Muscle layer of colon (tissue), 2 donors: ENCODE results near the gene VIPR1.

Experiments used
- H3K27ac ChIP-seq: one replicate; pipeline ENCODE4 v1.7.0; 2013; ENCODE audit warnings: low read depth, mild to moderate bottlenecking, low read length, moderate library complexity
- H3K27me3 ChIP-seq, 2 donors: one replicate each; pipeline ENCODE4 v1.7.0; 2013; ENCODE audit warnings: low read length in 2 of 2, mild to moderate bottlenecking in 2 of 2; ENCODE audit not compliant: insufficient read depth in 2 of 2, control insufficient read depth in 1 of 2
- H3K36me3 ChIP-seq: one replicate; pipeline ENCODE4 v1.7.0; 2013; ENCODE audit warnings: mild to moderate bottlenecking, low read length; ENCODE audit not compliant: insufficient read depth
- H3K4me1 ChIP-seq: one replicate; pipeline ENCODE4 v1.7.0; 2013; ENCODE audit warnings: mild to moderate bottlenecking, low read length; ENCODE audit not compliant: insufficient read depth
- H3K4me3 ChIP-seq, 2 donors: one replicate each; pipeline ENCODE4 v1.7.0; 2013; ENCODE audit warnings: low read length in 2 of 2, low read depth in 1 of 2, mild to moderate bottlenecking in 1 of 2, moderate library complexity in 1 of 2
- H3K9ac ChIP-seq: one replicate; pipeline ENCODE4 v1.7.0; 2013; ENCODE audit warnings: low read length
- H3K9me3 ChIP-seq: one replicate; pipeline ENCODE4 v1.7.0; 2013; ENCODE audit warnings: mild to moderate bottlenecking, low read length
- donor health status: abdominal sarcoma.
- donor health status: Adenocarcinoma of cecum.

VIPR1 gene

GRCh38 chr3:42525736-42526345, 23.4 kb downstream of the VIPR1 start:
- no peak overlapping the region for H3K27ac ChIP-seq
- H3K4me1 ChIP-seq = no peaks in the 10 kb centered on the region

GRCh38 chr3:42526616-42527367, 24.3 kb downstream of the VIPR1 start:
- no peaks in the 10 kb centered on the region for H3K4me1 ChIP-seq
- H3K27ac ChIP-seq = no peak overlapping the region
- H3K9ac ChIP-seq = no peak overlapping the region
- no peaks in the 10 kb centered on the region for H3K9me3 ChIP-seq
- H3K36me3 ChIP-seq = no peaks in the 10 kb centered on the region
- no peaks in the 10 kb centered on the region for H3K27me3 ChIP-seq
- H3K4me3 ChIP-seq = no peak overlapping the region

More at GRCh38 chr3:42525736-42526345, 23.4 kb downstream of the VIPR1 start:
- Histone ChIP-seq H3K9ac (no peak overlapping the region), H3K27me3 (no peaks in the 10 kb centered on the region), H3K36me3 (no peaks in the 10 kb centered on the region), H3K9me3 (no peaks in the 10 kb centered on the region), H3K4me3 (no peak overlapping the region)

- Histone ChIP-seq H3K36me3 (no peaks in the 10 kb centered on the region), H3K9me3 (no peaks in the 10 kb centered on the region), H3K27me3 (no peaks in the 10 kb centered on the region), H3K4me3 (no peak overlapping the region), H3K9ac (no peak overlapping the region), H3K27ac (no peak overlapping the region), H3K4me1 (no peaks in the 10 kb centered on the region)
Measured at GRCh38 chr3:42527368-42527917, 25.0 kb downstream of the VIPR1 start.

GRCh38 chr3:42529468-42529867, 27.0 kb downstream of the VIPR1 start:
- Histone ChIP-seq H3K36me3 (no peaks in the 10 kb centered on the region), H3K27me3 (no peaks in the 10 kb centered on the region), H3K9me3 (no peaks in the 10 kb centered on the region), H3K4me1 (no peaks in the 10 kb centered on the region), H3K9ac (no peak overlapping the region), H3K27ac (no peak overlapping the region), H3K4me3 (no peak overlapping the region)

GRCh38 chr3:42530073-42530472, 27.6 kb downstream of the VIPR1 start:
- Histone ChIP-seq H3K4me1 (no peaks in the 10 kb centered on the region), H3K9me3 (no peaks in the 10 kb centered on the region), H3K4me3 (no peak overlapping the region), H3K27ac (no peak overlapping the region), H3K27me3 (no peaks in the 10 kb centered on the region), H3K9ac (no peak overlapping the region), H3K36me3 (no peaks in the 10 kb centered on the region)

DNA sequence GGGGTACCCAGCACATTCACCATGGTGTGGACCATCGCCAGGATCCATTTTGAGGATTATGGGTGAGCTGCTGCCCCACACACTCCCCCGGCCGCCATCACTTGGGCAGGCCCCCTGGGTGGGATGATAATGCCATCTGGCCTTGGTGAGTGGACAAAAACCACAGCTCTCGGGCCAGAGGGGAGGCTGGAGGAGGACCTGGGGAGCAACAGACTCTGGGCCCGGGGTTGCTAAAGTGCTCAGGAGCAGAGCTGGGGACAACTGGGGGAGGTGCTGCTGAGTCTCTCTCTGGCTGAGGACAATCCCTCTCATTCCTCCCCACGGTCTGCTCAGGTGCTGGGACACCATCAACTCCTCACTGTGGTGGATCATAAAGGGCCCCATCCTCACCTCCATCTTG, 29.0 kb downstream of the VIPR1 start:
- no peaks in the 10 kb centered on the region for H3K36me3 ChIP-seq
- no peak overlapping the region for H3K27ac ChIP-seq

GRCh38 chr3:42532229-42532628, 29.8 kb downstream of the VIPR1 start:
- Histone ChIP-seq H3K36me3 (no peaks in the 10 kb centered on the region), H3K4me3 (no peak overlapping the region), H3K9ac (no peak overlapping the region), H3K4me1 (no peaks in the 10 kb centered on the region), H3K27me3 (no peaks in the 10 kb centered on the region), H3K9me3 (no peaks in the 10 kb centered on the region), H3K27ac (no peak overlapping the region)

More for the DNA sequence above, 29.0 kb downstream of the VIPR1 start:
- Histone ChIP-seq H3K4me1 (no peaks in the 10 kb centered on the region), H3K9ac (no peak overlapping the region), H3K27me3 (no peaks in the 10 kb centered on the region), H3K4me3 (no peak overlapping the region), H3K9me3 (no peaks in the 10 kb centered on the region)

GRCh38 chr3:42533161-42533897, 30.9 kb downstream of the VIPR1 start:
- no peak overlapping the region for H3K4me3 ChIP-seq
- H3K36me3 ChIP-seq = no peaks in the 10 kb centered on the region
- H3K9me3 ChIP-seq = no peaks in the 10 kb centered on the region
- no peak overlapping the region for H3K9ac ChIP-seq
- no peak overlapping the region for H3K27ac ChIP-seq
- no peaks in the 10 kb centered on the region for H3K27me3 ChIP-seq
- no peaks in the 10 kb centered on the region for H3K4me1 ChIP-seq

- H3K4me1 ChIP-seq = no peaks in the 10 kb centered on the region
- H3K36me3 ChIP-seq = no peaks in the 10 kb centered on the region
- H3K9ac ChIP-seq = no peak overlapping the region
- no peaks in the 10 kb centered on the region for H3K9me3 ChIP-seq
- no peak overlapping the region for H3K27ac ChIP-seq
- no peak overlapping the region for H3K4me3 ChIP-seq
- H3K27me3 ChIP-seq = no peaks in the 10 kb centered on the region
Measured at GRCh38 chr3:42535981-42536784, 33.7 kb downstream of the VIPR1 start.

- Histone ChIP-seq H3K9ac (no peak overlapping the region), H3K9me3 (no peaks in the 10 kb centered on the region), H3K4me3 (no peak overlapping the region), H3K27ac (no peak overlapping the region), H3K27me3 (no peaks in the 10 kb centered on the region), H3K4me1 (no peaks in the 10 kb centered on the region), H3K36me3 (no peaks in the 10 kb centered on the region)
Measured at GRCh38 chr3:42537350-42537749, 34.9 kb downstream of the VIPR1 start.
